Activated B cell treated with CpG ODN at 0.5 μM for 24 hours (primary cell): ENCODE results near the gene PPDPF. TPM values are rescaled to one million over a fixed set of nuclear protein-coding genes. Genes with fewer than 3 reads are reported as not detected.

Experiments
- ATAC-seq: fragments of 200-7000 bp; cut with Tn5 transposase; one replicate; pipeline ENCODE4 v1.10.0; 2021; ENCODE audit warnings: low read depth, mild to moderate bottlenecking, moderate library complexity
- CTCF ChIA-PET: fragments of 350-600 bp; sonication (Branson Sonifier 250); formaldehyde crosslinking; loops from one replicate; lab custom pipeline; 2021; ENCODE audit warnings: antibody characterized with exemption; lab: Charles Lee
- POLR2A ChIA-PET: fragments of 350-600 bp; sonication (Branson Sonifier 250); formaldehyde crosslinking; loops from one replicate; lab custom pipeline; 2021; ENCODE audit warnings: antibody characterized with exemption; lab: Charles Lee
- DNase-seq: peaks from one replicate; pipeline ENCODE4 v3.0.0; 2022
- H3K27ac Mint-ChIP-seq: one replicate; pipeline ENCODE4 v1.8.0; 2020; ENCODE audit warnings: mixed read lengths
- H3K27me3 Mint-ChIP-seq: one replicate; pipeline ENCODE4 v1.8.0; 2021; ENCODE audit warnings: mixed read lengths
- H3K36me3 Mint-ChIP-seq: one replicate; pipeline ENCODE4 v1.8.0; 2021; ENCODE audit warnings: low read depth, mixed read lengths
- H3K4me1 Mint-ChIP-seq: one replicate; pipeline ENCODE4 v1.8.0; 2021; ENCODE audit warnings: mixed read lengths
- H3K4me3 Mint-ChIP-seq: one replicate; pipeline ENCODE4 v1.8.0; 2020; ENCODE audit warnings: mild to moderate bottlenecking, mixed read lengths
- H3K9me3 Mint-ChIP-seq: one replicate; pipeline ENCODE4 v1.8.0; 2020; ENCODE audit warnings: mixed read lengths
- intact Hi-C: fragments of 100-400 bp; cut with micrococcal nuclease; formaldehyde crosslinking; loops from one replicate; pipeline ENCODE4 v1.15.1; 2024
- total RNA-seq: library from RNA; stranded (reverse); gene quantifications from 2 replicates; pipeline ENCODE4 v1.2.3, GENCODE V29; 2022
- TF ChIP-seq, protein P1 (sequence below): fragments of 200-600 bp; IDR thresholded peaks from one replicate; pipeline ENCODE4 v1.8.0; 2022; ENCODE audit warnings: antibody characterized with exemption, mild to moderate bottlenecking

PPDPF gene
- total RNA-seq, 1 donor from 2014 or later, result 172 TPM

- H3K4me3 Mint-ChIP-seq, result no peak overlapping the region
- POLR2A ChIA-PET, result interaction anchor here (0.6 to 2.8 kb wide), 3 partner anchors 23 to 169 kb away, joined by 3 to 21 read pairs (median 5); partner anchors contain the start of gene PPDPF
- H3K4me1 Mint-ChIP-seq, result peaks cover 4% of the 10 kb centered on the region
- H3K36me3 Mint-ChIP-seq, result no peaks in the 10 kb centered on the region
- DNase-seq (no peak), ATAC-seq (no peak)
- TF ChIP-seq, protein P1, sequence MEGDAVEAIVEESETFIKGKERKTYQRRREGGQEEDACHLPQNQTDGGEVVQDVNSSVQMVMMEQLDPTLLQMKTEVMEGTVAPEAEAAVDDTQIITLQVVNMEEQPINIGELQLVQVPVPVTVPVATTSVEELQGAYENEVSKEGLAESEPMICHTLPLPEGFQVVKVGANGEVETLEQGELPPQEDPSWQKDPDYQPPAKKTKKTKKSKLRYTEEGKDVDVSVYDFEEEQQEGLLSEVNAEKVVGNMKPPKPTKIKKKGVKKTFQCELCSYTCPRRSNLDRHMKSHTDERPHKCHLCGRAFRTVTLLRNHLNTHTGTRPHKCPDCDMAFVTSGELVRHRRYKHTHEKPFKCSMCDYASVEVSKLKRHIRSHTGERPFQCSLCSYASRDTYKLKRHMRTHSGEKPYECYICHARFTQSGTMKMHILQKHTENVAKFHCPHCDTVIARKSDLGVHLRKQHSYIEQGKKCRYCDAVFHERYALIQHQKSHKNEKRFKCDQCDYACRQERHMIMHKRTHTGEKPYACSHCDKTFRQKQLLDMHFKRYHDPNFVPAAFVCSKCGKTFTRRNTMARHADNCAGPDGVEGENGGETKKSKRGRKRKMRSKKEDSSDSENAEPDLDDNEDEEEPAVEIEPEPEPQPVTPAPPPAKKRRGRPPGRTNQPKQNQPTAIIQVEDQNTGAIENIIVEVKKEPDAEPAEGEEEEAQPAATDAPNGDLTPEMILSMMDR, result no peak
- no peak overlapping the region for H3K27ac Mint-ChIP-seq
- intact Hi-C loops, result loop anchor here (5.0 kb wide), 1 partner anchor 625 kb away; no protein-coding TSS in a partner anchor
- H3K27me3 Mint-ChIP-seq, result peaks cover 10% of the 10 kb centered on the region
- H3K9me3 Mint-ChIP-seq, result no peaks in the 10 kb centered on the region
- CTCF ChIA-PET, result interaction anchor here (0.6 to 2.3 kb wide), 8 partner anchors 24 to 541 kb away, joined by 3 to 12 read pairs (median 4); partner anchors contain the start of genes PPDPF, PTK6 and TPD52L2
Observed at GRCh38 chr20:63497138-63497945, 23.2 kb upstream of the PPDPF start.

DNA sequence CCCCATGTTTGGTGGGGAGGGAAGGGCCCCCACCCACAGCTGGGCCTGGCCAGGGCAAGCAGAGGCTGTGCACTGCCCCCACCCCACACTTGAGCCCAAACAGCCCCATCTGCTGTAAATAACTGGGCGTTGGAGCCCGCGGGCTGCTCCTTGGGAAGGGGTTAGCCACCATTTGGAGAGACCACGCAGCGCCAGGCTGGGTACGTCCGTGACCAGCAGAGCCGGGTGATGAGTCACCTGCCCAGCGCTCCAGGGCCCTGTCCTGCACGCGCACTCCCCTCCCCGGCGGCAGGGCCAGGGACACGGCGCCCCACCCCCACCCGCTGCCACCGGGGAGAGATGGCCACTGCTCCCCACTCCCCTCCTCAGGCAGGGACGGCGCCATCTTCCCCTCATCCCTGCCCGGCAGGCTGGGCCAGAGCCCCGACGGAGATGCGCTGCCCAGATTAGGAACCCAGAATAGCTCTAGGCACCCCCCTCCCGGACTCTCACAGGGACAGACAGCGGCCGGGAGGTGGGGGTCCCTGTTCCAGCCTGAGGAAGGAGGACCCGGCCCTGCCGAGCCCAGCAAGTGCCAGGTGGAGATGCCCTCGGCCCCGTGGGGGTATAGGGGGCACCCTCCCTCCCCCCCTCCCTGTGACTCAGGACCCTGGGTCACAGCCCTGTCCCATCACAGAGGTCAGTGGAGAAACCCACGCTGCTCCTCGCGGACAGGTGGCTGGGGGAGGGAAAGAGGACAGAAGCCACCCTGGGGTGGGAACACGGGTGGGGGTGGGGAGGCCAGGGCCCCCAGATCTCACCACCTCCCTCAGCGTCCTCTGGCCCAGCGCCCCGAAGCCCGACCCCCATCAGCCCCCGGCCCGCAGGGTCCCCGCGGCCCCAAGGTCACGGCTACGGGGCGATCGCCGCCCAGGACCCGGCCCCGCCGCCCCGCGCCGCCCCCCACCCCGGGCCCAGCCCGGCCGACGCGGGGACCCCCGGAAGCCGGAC, 22.3 kb upstream of the PPDPF start:
- ATAC-seq, result no peak
- H3K27me3 Mint-ChIP-seq, result peaks cover 10% of the 10 kb centered on the region
- CTCF ChIA-PET, result interaction anchor here (2.3 kb wide), 1 partner anchor 475 kb away, joined by 12 read pairs; no protein-coding TSS in a partner anchor
- H3K4me1 Mint-ChIP-seq, result peaks cover 4% of the 10 kb centered on the region
- H3K4me3 Mint-ChIP-seq, result peak overlapping the region; percentile 56
- no peak overlapping the region for H3K27ac Mint-ChIP-seq
- POLR2A ChIA-PET, result interaction anchor here (2.8 kb wide), 1 partner anchor 22 kb away, joined by 21 read pairs; the partner anchor contains the start of gene PPDPF
- H3K9me3 Mint-ChIP-seq, result no peaks in the 10 kb centered on the region
- TF ChIP-seq, protein P1, result no peak
- no peak for DNase-seq
- H3K36me3 Mint-ChIP-seq, result no peaks in the 10 kb centered on the region
- intact Hi-C loops, result loop anchor here (5.0 kb wide), 1 partner anchor 624 kb away; no protein-coding TSS in a partner anchor

GRCh38 chr20:63498960-63499337, 21.6 kb upstream of the PPDPF start, which contains the start of gene EEF1A2:
Gene EEF1A2, minus strand, starts transcription at chr20:63499083. Its CDS starts 1,320 bp downstream, at chr20:63497763.
- Mint-ChIP-seq H3K4me3 (peak within 1 kb of the TSS; percentile 56), H3K36me3 (no peaks in the 10 kb centered on the region), H3K27me3 (peaks cover 12% of the 10 kb centered on the region), H3K27ac (no peak within 1 kb of the TSS), H3K4me1 (peaks cover 4% of the 10 kb centered on the region), H3K9me3 (peaks cover under 1% of the 10 kb centered on the region)
- ChIA-PET POLR2A (no interaction called here), CTCF (no interaction called here)
- TF ChIP-seq, protein P1, result no peak
- peak; percentile 79 for ATAC-seq
- peak; percentile 66 for DNase-seq
- intact Hi-C loops, result loop anchor here (5.0 kb wide), 1 partner anchor 623 kb away; no protein-coding TSS in a partner anchor

DNA sequence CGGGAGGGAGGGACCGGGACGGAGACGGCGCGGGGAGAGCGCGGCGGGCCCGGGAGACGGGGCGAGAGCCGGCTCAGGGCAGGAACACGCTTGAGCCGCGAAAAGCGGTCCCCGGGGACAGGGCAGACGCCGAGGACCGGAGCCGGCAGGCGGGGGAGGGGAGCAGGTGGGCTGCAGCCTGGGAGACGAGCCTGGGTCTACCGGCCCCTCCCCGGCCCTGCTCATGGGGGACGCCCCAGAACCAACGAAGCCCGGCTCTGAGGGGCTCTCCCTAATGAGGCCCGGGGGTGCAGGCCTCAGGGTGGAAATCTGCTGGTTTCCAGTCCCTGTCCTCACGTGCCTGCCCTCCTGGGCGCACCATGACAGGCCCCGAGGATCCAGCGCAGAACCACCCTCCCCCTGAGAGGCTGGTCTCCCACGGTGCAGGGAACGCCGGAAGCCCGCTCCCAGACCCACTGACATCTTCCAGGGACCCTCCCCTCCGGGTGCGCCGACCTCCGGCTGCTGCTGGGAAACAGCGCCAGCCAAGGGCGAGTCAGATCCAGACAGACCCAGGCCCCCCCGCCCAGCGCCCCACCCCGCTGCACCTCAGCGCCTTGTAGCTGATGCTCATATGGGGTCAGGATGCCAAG, 21.1 kb upstream of the PPDPF start:
- Mint-ChIP-seq H3K36me3 (no peaks in the 10 kb centered on the region), H3K4me1 (peaks cover 4% of the 10 kb centered on the region), H3K9me3 (peaks cover 3% of the 10 kb centered on the region), H3K4me3 (peak overlapping the region; percentile 50), H3K27me3 (peaks cover 12% of the 10 kb centered on the region), H3K27ac (no peak overlapping the region)
- DNase-seq (no peak), ATAC-seq (peak; percentile 13)
- CTCF ChIA-PET, result no interaction called here
- TF ChIP-seq, protein P1, result no peak
- intact Hi-C loops, result loop anchor here (5.0 kb wide), 1 partner anchor 623 kb away; no protein-coding TSS in a partner anchor
- POLR2A ChIA-PET, result no interaction called here
